PC-9 (cell line): ENCODE results near the gene SLC26A6. TPM values are rescaled to one million over a fixed set of nuclear protein-coding genes. Genes with fewer than 3 reads are reported as not detected.

Source experiments
- BruUV-seq: library from RNA; stranded (reverse); fragments of 400-500 nt; replicated peaks from 2 replicates; lab custom pipeline; 2021; lab: Mats Ljungman, UMichigan
- CTCF ChIA-PET: fragments of 300-600 bp; sonication (Branson Sonifier 250); formaldehyde crosslinking; loops from one replicate; lab custom pipeline; 2022; ENCODE audit warnings: antibody characterized with exemption; lab: Charles Lee
- POLR2A ChIA-PET: fragments of 300-600 bp; sonication (Branson Sonifier 250); formaldehyde crosslinking; loops from one replicate; lab custom pipeline; 2022; ENCODE audit warnings: antibody characterized with exemption; ENCODE audit not compliant: unreplicated experiment; lab: Charles Lee
- DNase-seq, 2 experiments: peaks; one replicate each; pipeline versions ENCODE4 v3.0.0 to v3.0.0-alpha.2; 2015 to 2022; ENCODE audit warnings: mixed read lengths in 1 of 2
- H2AFZ ChIP-seq: fragments of 200-600 bp; sonication (generic); 2 replicates; pipeline ENCODE4 v1.8.1; 2017; ENCODE audit warnings: antibody characterized with exemption
- H3F3A ChIP-seq: fragments of 200-600 bp; sonication (generic); 2 replicates; pipeline ENCODE4 v1.8.1; 2017; ENCODE audit warnings: antibody characterized with exemption, mild to moderate bottlenecking, low read depth; ENCODE audit not compliant: insufficient read depth
- H3K27ac ChIP-seq: fragments of 200-600 bp; sonication (generic); 2 replicates; pipeline ENCODE4 v1.6.1; 2016; ENCODE audit warnings: mixed run types
- H3K27me3 ChIP-seq: fragments of 200-600 bp; sonication (generic); 2 replicates; pipeline ENCODE4 v1.6.1; 2016; ENCODE audit warnings: low read depth, mixed run types; ENCODE audit not compliant: insufficient read depth
- H3K36me3 ChIP-seq: fragments of 200-600 bp; sonication (generic); 2 replicates; pipeline ENCODE4 v1.6.1; 2016; ENCODE audit warnings: low read depth, mixed run types
- H3K4me1 ChIP-seq: fragments of 200-600 bp; sonication (generic); replicated peaks from 2 replicates; pipeline ENCODE4 v1.6.1; 2016; ENCODE audit warnings: mixed run types; ENCODE audit not compliant: insufficient read depth
- H3K4me2 ChIP-seq: fragments of 200-600 bp; sonication (generic); 2 replicates; pipeline ENCODE4 v1.6.1; 2017; ENCODE audit warnings: mixed run types
- H3K4me3 ChIP-seq: fragments of 200-600 bp; sonication (generic); 2 replicates; pipeline ENCODE4 v1.6.1; 2016; ENCODE audit warnings: mixed run types
- H3K79me2 ChIP-seq: fragments of 200-600 bp; sonication (generic); 2 replicates; pipeline ENCODE4 v1.6.1; 2017; ENCODE audit warnings: low read depth, mixed run types
- H3K9me2 ChIP-seq: fragments of 200-600 bp; sonication (generic); 2 replicates; pipeline ENCODE4 v1.8.1; 2017; ENCODE audit warnings: mild to moderate bottlenecking; ENCODE audit not compliant: insufficient read depth
- H3K9me3 ChIP-seq: fragments of 200-600 bp; sonication (generic); 2 replicates; pipeline ENCODE4 v1.8.1; 2016; ENCODE audit warnings: low read depth; ENCODE audit not compliant: insufficient read depth
- H4K20me1 ChIP-seq: fragments of 200-600 bp; sonication (generic); 2 replicates; pipeline ENCODE4 v1.8.1; 2017; ENCODE audit not compliant: insufficient read depth
- CTCF ChIP-seq: fragments of 200-600 bp; sonication (generic); conservative IDR thresholded peaks from 2 replicates; pipeline ENCODE4 v1.6.1; 2017; ENCODE audit warnings: mixed run types, antibody characterized with exemption, mild to moderate bottlenecking, moderate library complexity
- EZH2 ChIP-seq: fragments of 200-600 bp; sonication (generic); IDR thresholded peaks from 2 replicates; pipeline ENCODE4 v1.8.0; 2017; ENCODE audit warnings: antibody characterized with exemption, low read depth
- intact Hi-C: fragments of 100-400 bp; cut with micrococcal nuclease; formaldehyde crosslinking; loops from one replicate; pipeline ENCODE4 v1.10.0; 2022; ENCODE audit not compliant: unreplicated experiment
- total RNA-seq: library from RNA; stranded (reverse); gene quantifications from 2 replicates; pipeline ENCODE4 v1.2.3, GENCODE V29; 2021

Gene SLC26A6
- total RNA-seq, 1 experiment from 2014 or later = 18.7 TPM

- intact Hi-C loops = no loop called here
- no peaks in the 10 kb centered on the region for H3K36me3 ChIP-seq
- TF ChIP-seq EZH2 = no peak
- TF ChIP-seq CTCF = no peak
- POLR2A ChIA-PET = no interaction called here
- H4K20me1 ChIP-seq = no peaks in the 10 kb centered on the region
- no peaks in the 10 kb centered on the region for H3K9me2 ChIP-seq
- no peak overlapping the region for H3K27ac ChIP-seq
- no peak for DNase-seq
- BruUV-seq = no TSS peak
- no peak overlapping the region for H2AFZ ChIP-seq
- CTCF ChIA-PET = no interaction called here
- H3K9me3 ChIP-seq = no peaks in the 10 kb centered on the region
- H3K4me3 ChIP-seq = no peak overlapping the region
- H3K27me3 ChIP-seq = no peaks in the 10 kb centered on the region
- H3K4me2 ChIP-seq = no peak overlapping the region
- H3K4me1 ChIP-seq = no peaks in the 10 kb centered on the region
- no peaks in the 10 kb centered on the region for H3F3A ChIP-seq
- no peaks in the 10 kb centered on the region for H3K79me2 ChIP-seq
Observed at GRCh38 chr3:48585411-48585810, 49.9 kb downstream of the SLC26A6 start.

GRCh38 chr3:48584836-48585235, 50.4 kb downstream of the SLC26A6 start:
- CTCF ChIA-PET = no interaction called here

GRCh38 chr3:48581621-48582481, 53.4 kb downstream of the SLC26A6 start:
- Histone ChIP-seq H3K79me2 (no peaks in the 10 kb centered on the region), H3K27ac (no peak overlapping the region), H2AFZ (no peak overlapping the region), H3K27me3 (no peaks in the 10 kb centered on the region), H3K36me3 (no peaks in the 10 kb centered on the region), H3K9me3 (no peaks in the 10 kb centered on the region), H3K4me1 (no peaks in the 10 kb centered on the region), H3K9me2 (no peaks in the 10 kb centered on the region), H3K4me3 (no peak overlapping the region), H3K4me2 (no peak overlapping the region), H4K20me1 (no peaks in the 10 kb centered on the region), H3F3A (no peaks in the 10 kb centered on the region)
- DNase-seq = no peak
- no TSS peak for BruUV-seq
- ChIA-PET POLR2A (no interaction called here), CTCF (no interaction called here)
- TF ChIP-seq CTCF (no peak), EZH2 (no peak)
- intact Hi-C loops = no loop called here

More at GRCh38 chr3:48584836-48585235, 50.4 kb downstream of the SLC26A6 start:
- Histone ChIP-seq H3F3A (no peaks in the 10 kb centered on the region), H3K9me2 (no peaks in the 10 kb centered on the region), H3K4me1 (no peaks in the 10 kb centered on the region), H3K27me3 (no peaks in the 10 kb centered on the region), H3K4me2 (no peak overlapping the region), H4K20me1 (no peaks in the 10 kb centered on the region), H3K79me2 (no peaks in the 10 kb centered on the region), H3K27ac (no peak overlapping the region), H3K36me3 (no peaks in the 10 kb centered on the region), H2AFZ (no peak overlapping the region), H3K4me3 (no peak overlapping the region), H3K9me3 (no peaks in the 10 kb centered on the region)
- no peak for DNase-seq
- intact Hi-C loops = no loop called here
- no peak for TF ChIP-seq EZH2
- no peak for TF ChIP-seq CTCF
- no TSS peak for BruUV-seq
- POLR2A ChIA-PET = no interaction called here
